Measurements from ENCODE around the gene IL18BP.

Gene IL18BP

DNA sequence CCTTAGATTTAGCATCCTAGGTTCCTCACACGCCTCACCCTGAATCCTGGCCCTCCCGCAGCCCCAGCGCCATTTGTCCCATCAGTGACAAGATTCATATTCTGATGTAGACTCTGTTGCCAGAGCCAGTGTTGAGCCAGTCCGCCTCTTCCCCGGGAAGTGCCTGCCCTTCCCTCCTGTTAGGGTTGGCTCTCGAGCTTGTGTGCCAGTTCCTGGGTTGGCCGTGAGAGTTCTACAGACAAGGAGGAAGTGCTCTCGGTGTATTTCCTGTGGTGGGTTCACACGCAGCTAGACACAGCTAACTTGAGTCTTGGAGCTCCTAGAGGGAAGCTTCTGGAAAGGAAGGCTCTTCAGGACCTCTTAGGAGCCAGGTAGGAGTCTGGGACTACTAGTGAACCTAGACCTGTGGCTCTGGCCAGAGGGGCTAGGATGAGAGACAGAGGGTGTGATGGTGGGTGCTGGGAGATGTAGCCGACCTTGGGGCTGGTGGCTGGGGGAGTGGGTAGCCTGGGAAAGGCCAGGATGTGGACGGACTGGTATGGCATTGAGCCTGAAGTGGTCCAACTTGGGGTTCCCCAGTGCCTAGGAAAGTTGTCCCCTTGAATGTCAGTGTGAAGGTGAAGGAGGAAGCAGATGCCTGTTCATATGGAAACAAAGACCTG is at the start of gene IL18BP:
IL18BP (plus strand) TSS at position 261 of the 662 bp plus-strand sequence. CDS start 1,076 bp downstream, outside the sequence.
- no peak for DNase-seq

DNA sequence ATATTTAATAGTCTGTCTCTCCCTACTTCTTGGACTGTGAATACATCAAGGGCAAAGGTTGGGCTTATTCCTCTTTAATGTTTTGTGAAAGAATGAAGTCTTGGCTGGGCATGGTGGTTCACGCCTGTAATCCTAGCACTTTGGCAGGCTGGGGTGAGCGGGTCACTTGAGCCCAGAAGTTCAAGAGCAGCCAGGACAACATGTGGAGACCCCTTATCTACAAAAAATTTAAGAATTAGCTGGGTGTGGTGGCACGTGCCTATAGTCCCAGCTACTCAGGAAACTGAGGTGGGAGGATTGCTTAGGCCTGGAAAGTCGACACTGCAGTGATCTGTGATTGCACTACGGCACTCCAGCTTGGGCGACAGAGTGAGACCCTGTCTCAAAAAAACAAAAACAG is 49.7 kb upstream of the IL18BP start:
- DNase-seq, result no peak

DNA sequence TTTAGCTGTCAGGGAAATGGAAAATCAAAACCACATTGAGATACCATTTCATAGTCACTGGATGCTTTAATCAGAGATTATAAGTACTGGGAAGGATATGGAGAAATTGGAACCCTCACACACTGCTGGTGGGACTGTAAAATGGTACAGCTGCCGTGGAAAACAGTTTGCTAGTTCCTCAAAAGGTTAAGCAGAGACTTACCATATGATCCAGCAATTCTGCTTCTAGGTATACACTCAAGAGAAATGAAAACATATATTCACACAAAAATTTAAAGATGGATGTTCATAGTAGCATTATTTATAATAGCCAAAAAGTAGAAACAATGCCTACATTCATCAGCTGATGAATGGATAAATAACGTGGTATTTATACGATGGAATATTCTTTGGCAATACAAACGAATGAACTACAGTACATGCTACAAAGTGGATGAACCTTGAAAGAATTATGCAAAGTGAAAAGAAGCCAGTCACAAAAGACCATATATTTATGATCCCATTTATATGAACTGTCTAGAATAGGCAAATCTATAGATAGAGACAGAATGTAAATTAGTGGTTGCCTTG is 46.9 kb upstream of the IL18BP start:
- DNase-seq, result no peak

DNA sequence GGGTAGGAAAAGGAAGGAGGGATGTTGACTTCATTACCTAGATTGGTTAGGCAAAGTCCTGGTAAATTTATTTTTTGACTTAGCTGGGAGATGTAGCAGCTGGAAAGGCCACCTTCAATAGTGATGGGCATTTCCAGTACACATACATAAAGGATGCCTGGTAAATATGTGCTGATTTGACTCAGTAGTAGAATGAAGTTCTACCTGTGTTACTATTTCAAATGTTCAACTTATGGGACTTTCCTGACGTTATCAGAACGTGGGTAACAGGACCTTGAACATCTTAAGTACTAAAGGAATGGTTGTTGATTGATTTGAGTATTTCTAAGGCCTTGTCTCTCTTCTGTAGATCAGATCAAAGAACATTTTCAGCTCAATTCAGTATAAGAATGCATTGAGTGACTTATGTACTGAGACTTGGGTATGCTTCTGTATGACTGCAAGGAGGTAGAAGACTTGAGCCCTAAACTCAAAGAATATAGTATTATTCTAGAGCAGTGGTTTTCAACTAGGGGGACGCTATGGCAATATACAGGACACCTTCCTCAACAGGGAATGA is 42.7 kb upstream of the IL18BP start:
- no peak for DNase-seq

DNA sequence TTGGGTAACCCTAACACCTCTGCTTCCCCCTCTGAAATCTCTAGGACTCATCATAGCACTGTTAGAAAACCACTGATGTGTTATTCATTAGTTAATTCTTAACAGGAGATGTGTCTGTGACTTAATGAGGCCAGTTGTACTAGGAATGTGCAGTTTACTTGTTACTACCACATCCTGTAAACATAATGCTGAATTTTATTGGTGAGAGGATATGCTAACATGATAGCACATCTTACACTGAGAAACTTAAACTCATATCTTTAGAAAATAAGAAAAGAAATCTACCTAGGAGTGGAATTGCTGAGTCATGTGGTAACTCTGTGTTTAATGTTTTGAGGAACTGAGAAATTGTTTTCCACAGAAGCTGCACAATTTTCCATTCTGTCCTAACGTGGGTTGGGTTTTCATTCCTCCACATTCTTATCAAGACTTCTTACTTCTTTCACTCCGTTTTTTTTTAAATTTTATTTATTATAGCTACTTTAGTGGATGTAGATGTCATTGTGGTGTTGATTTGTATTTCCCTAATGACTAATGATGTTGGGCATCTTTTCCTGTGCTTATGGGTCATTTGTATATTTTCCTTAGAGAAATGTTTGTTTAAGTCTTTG is 36.2 kb upstream of the IL18BP start:
- DNase-seq, result no peak

DNA sequence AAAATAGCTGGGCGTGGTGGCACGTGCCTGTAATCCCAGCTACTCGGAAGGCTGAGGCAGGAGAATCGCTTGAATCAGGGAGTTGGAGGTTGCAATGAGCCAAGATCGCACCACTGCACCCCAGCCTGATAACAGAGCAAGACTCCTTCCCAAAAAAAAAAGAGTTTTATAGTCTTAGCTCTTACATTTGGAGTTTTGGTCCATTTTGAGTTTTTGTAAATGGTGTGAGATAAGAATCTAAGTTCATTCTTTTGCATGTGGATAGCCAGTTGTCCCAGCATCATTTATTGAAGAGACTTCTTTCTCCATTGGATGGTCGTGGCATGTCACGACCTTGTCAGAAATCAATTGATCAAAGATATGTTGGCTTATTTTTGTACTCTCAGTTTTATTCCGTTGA is 35.2 kb upstream of the IL18BP start:
- DNase-seq, result no peak

DNA sequence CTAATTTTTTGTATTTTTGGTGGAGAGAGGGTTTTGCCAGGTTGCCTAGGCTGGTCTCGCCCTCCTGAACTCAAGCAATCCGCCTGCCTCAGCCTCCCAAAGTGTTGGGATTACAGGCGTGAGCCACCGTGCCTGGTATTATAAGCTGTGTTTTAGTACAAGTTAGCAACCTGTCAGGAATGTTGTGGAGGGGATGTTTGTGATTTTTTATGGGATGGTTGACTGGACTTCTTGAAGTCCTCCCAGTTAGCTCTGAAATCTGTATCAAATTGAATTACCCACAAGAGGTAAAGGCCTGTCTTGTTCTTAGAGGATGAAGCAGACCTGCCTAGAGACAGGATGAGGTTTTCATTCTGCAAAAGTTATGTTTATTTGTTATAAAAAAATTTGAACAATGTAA is 34.1 kb upstream of the IL18BP start:
- no peak for DNase-seq

DNA sequence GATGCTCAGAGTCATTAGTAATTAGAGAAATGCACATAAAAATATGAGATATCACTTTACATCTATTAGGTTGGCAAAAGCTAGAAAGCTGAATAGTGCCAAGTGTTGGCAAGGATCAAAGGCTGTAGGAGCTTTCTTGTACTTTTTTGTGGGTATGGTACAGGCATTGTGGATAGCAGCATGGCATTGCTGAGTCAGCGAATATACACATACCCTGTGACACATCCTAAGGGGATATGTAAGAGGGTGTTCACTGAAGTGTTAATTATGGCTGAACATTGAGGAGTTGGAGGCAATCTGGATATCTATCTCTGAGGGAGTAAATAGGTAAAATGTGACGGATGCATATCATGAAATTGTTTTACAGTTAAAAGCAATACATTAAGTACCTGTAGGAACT is 27.0 kb upstream of the IL18BP start:
- no peak for DNase-seq

DNA sequence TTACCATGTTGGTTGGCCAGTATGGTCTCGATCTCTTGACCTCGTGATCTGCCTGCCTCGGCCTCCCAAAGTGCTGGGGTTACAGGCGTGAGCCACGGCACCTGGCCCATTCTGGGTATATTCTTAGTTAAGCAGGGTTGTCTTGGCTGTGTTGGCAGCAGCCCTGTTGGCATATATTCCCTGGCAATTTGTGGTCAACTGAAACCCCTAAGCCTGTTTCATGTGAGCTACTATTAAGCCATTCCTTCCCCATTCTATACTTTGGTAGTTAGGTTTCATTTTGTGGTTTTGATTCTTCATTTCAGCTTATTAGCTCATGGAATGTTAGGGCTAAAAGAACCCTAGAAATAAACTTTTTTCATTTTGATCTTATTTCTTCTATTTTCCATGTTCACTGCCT is 22.2 kb upstream of the IL18BP start:
- DNase-seq, result no peak

DNA sequence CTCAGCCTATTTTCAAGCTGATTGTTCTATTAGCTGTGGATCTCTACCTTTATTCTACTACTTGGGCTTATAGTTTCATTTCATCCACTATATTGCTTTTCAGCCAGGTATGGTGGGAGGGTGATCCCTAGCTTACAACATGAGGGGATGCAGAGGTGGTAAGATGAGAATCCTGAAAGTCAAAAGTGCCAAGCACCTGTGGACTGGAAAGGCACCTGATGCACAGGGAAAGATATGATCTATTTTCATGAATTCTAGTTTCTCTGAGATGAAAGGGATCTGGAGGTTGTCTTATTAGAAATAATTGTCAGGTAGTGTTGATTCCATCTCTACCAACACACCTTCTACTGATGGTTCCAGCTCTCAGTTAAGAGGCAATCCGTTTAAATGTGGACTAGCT is 21.6 kb upstream of the IL18BP start:
- no peak for DNase-seq

DNA sequence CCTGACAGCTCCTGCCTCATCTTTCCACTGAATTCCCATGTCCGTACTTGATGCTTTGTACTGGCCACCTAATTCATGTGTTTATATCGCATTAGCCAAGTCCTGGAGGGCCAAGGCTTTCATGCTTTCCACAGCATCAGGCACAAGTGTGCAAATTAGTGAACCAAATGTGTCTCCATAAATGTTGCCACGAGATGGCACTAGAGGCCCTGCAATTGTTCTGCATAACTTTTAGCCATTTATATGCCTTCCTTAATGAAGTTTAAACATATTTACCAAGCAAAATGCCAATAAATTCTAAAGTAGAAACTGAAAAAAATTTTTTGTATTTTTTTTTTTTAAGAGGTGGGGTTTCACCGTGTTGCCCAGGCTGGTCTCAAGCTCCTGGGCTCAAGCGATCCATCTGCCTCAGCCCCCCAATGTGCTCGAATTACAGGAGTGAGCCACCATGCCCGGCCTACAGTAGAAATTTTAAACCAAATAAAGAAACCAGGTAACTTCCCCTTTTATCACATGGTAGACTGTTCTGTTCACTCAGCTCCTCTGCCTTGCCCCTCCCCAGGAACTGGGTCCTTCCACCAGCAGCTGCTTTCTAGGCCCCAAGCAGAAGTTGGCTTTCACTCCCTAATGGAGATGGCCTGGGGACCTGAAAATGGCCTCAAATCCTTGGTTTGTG is 20.8 kb upstream of the IL18BP start:
- no peak for DNase-seq

DNA sequence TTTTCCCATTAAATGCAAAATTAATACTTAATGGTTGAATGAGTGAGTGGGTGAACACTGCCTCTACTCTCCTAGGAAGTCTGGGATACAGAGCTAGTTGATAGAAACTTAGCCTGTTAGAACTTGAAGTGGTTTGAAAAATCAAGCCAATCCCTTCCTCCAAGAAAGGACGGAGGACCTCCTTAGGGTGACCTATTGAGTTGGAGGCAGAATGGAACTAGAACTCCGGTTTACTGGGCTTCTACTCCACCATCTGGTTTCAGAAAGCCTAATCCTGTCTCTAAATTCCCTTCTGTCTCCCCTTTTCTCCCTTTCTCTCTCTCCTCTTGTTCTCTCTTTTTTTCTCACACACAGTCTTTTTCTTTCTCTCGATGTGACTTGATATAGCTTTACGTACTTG is 19.6 kb upstream of the IL18BP start:
- DNase-seq, result no peak

DNA sequence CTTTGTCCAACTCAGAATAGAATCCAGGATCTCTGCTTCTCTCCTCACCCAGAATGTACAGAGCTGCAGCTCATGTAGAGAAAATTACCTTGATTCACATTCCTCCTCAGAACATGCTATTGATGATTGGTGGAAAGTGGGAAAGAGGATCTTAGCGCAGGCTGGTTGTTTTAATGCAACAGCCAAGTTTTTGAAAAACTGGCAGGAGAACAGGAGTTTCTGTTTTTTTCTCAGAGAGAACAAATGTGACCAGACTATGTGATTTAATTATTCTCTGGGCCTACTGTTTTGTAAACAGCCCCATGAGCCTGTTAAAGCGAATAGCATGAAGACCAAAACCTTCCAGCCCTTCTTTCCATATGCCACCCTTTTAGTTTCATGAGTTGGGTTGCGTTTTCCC is 19.1 kb upstream of the IL18BP start:
- DNase-seq, result no peak

DNA sequence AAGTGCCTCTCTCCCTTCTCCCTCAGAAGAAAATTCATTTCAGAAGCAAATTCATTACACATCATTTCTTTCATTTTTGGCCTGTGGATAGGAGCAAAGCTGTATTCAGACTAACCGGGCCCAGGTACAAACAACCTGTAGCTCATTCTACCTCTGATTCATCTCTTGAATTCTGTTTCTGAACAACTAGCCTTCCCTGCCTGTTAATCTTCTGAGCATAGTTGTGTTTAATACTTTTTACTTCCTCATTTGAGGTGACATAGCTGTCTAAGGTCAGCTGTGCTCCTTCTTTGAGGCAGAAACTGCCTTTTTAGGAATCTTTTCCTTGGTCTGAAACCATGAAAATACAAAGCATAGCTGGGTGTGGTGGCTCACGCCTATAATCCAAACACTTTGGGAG is 12.6 kb upstream of the IL18BP start:
- DNase-seq, result no peak

DNA sequence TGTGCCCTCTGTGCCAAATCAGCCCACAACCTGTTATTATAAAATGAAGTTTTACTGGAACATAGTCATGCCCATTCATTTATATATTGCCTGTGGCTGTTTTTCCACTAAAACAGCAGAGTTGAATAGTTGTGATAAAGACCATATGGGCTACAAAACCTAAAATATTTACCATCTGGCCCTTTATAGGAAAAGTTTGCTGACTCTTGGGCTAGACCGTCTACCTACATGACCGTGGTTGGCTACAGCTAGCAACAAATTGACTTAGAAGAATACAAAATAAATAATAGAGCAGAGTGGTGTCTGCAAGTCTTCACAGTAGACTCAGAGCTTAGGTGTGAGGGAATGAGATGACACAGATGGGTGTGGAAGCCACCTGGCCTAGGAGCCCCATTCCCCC is 11.2 kb upstream of the IL18BP start:
- DNase-seq, result no peak

DNA sequence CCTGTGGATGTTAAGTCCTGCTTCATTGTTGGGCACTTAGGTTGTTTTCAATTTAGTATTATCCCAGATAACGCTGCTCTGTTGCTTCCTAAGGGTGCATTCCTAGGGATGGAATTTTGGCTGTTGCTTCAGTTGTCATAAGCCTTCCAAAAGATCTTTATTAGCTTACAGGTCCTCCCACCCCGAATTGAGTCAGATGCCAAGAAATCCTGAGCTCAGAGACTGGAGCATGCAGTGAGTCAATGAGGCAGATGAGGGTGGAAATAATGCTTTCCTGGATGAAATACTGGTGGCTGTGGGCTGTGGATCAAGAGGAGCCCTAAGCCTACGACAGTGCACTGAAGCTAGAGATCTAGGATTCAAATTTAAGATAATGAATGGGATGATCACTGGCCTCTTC is 10.7 kb upstream of the IL18BP start:
- DNase-seq, result no peak

DNA sequence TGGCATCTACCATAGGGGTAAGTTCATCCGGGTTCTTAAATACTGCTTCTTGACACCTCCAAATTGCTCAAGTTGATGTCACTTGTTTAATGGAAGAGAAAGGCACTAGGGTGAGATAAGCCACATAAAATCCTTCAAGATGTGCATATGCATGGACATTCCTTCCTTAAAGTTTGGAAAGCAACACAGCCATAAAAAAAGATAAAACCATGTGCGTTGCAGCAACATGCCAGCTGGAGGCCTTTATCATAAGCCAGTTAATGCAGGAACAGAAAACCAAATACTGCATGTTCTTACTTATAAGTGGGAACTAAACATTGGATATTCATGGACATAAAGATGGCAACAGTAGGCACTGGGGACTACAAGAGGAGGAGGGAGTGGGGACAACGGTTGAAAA is 8.0 kb upstream of the IL18BP start:
- DNase-seq, result no peak

DNA sequence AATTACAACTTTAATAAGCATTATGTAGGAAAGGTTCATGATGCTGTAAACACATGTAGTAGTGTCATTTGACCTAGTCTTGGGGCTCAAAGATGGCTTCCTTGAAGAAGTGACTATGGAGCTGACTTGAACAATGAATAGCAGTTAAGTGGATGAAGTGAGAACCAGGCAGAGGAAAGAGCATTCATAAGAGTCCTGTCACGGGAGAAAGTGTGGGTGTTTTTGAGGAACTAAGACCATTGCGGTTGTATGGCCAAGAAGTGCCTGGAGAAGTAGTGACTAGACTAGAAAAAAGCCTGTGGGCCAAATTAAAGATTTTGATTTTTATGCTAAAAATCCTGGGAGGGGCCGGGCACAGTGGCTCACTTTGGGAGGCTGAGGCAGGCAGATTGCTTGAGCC is 7.2 kb upstream of the IL18BP start:
- DNase-seq, result no peak

DNA sequence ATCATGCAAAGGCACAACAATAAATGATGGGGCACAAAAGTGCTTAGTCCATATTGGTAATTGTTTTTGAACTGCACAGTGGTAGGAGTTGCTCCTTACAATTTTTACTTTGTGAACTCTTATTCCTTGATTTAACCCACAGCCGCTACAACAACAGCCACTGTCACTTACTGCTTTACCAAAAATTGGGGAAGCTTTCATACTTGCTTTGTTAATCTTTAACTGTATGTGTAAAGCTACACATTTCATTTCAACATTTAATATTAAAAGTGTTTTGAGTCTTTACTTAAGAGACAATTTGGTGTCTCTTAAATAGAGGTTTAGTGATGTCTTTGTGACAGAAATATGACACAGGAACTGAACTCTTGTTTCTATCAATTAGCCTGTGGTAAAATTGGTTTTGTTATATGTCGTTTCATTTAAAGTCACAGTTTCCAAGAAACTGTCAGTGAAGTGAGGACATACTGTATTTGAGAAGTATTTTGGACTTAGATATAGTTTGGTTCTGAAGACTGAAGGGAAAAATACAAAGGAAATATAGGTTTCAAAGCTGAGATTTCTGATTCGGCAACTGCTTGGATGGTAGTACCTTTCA is 6.5 kb upstream of the IL18BP start:
- DNase-seq, result no peak

DNA sequence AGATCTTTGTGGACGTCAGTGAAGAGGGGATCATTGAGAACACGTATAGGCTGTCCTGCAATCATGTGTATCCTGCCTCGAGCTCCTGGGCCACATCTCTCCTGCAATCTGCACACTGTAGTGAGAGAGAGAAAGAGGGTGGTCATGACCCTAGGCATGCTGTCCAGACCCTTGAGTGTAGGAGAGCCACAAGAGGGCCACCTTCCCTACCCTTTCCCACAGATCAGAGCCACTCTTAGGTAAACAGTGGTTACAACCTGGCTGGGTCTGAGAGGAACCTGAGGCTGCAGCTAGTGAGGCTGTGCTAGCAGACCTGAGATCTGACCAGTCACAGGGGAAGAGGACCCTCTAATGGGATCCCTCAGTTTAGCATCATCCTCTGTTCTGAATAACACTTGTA is 3.9 kb upstream of the IL18BP start:
- DNase-seq, result no peak

DNA sequence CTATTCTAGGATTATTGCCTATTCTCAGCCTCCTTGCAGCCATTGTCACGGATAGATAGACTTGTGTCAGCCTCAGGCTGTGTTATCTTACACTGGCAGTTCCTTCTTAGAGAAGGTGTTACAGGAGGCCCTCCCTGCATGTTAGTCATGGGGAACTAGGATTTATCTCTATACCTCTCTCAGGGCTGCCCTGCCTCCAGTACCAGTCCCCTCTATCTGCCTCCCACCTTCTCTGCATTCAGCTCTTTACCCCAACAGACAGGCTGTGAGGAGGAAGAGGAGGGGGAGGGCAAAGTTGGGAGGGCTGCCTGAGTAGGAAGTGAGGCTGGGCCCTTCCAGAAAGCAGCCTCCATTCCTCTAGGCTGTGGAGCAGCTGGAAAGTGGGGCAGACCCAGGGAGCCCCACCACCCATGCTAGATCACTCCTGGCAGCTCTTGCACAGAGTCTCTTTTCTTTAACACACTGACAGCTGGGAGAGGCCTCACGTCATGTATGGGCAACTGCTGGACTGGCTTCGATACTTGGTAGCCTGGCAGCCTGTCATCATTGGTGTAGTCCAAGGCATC is 2.9 kb upstream of the IL18BP start:
- DNase-seq, result no peak

DNA sequence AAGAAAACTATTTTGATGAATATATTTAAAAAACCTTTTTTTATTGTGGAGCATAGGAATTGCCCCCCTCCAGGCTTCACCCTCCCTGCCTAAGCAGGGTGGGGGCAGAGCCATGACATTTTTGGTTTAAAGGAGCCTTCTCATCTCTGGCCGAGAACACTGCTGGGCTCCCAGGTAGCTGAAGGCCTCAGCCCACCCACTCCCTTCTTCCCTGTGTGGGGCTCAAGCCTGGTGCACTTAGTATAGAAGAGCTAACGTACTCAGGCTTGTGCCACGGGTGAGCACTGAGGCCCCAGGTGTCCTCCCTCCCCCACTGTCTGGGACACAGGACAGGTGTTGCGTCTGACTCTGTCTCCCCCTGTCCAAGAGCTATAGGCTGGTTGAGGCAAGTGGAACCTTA is 2.2 kb upstream of the IL18BP start:
- DNase-seq, result no peak

DNA sequence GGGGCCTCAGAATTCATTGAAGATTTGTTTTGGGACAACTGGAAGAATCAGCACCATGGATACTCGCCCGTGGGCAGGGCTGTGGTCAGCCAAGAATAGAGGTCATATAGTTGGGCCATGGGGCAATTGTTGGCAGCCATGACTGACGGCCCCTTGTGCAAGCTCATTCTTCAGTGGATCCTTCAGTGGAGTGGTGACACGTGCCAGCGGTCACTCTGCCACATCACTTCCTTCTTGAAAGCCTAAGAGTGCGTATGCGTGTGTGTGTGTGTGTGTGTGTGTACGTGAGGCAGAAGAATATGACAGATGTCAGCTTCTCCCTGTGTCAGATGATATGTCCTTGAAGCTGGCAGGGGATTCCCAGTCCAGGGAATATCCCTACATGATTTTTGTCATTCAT is 1.8 kb upstream of the IL18BP start:
- DNase-seq, result no peak

Data from NCI-H774 (cell line).